K562 (cell line): ENCODE results near the gene CDC42EP1. TPM values are rescaled to one million over a fixed set of nuclear protein-coding genes. Genes with fewer than 3 reads are reported as not detected.
A peak's percentile ranks its signal among the peaks of the same experiment; 100 is the strongest.

ENCODE experiments used
- CSDE1 ChIP-seq, 2 experiments: fragments of 450-650 bp; IDR thresholded peaks; 2 replicates each; pipeline ENCODE4 v1.6.1; 2016; ENCODE audit warnings: mild to moderate bottlenecking in 1 of 2
- CTCF ChIP-seq, 3 experiments: IDR thresholded peaks in 2 of 3; conservative IDR thresholded peaks in 1 of 3; 2 replicates each; pipeline ENCODE4 v1.5.1; 2011 to 2012; ENCODE audit warnings: low read length in 3 of 3, mild to moderate bottlenecking in 3 of 3, control low read depth in 2 of 3, improper control_type of control experiment in 1 of 3, inconsistent platforms in 1 of 3, low read depth in 1 of 3, mixed read lengths in 1 of 3, moderate library complexity in 1 of 3; ENCODE audit not compliant: insufficient read depth in 2 of 3
- DACH1 ChIP-seq: fragments of 450-650 bp; IDR thresholded peaks from 2 replicates; pipeline ENCODE4 v1.6.1; 2018; ENCODE audit not compliant: partially characterized antibody
- MED1 ChIP-seq: sonication (generic); formaldehyde crosslinking; IDR thresholded peaks from 2 replicates; pipeline ENCODE4 v1.8.1; 2023; ENCODE audit warnings: missing genetic modification reagents, borderline replicate concordance
- NFIC ChIP-seq: fragments of 450-650 bp; IDR thresholded peaks from 2 replicates; pipeline ENCODE4 v1.6.1; 2017; ENCODE audit warnings: mild to moderate bottlenecking, inconsistent platforms
- NR0B1 ChIP-seq: fragments of 450-650 bp; IDR thresholded peaks from one replicate; pipeline ENCODE4 v1.6.1; 2018; ENCODE audit warnings: mild to moderate bottlenecking, moderate library complexity; ENCODE audit not compliant: partially characterized antibody
- RAD51 ChIP-seq: fragments of 450-650 bp; IDR thresholded peaks from 2 replicates; pipeline ENCODE4 v1.7.1; 2016; ENCODE audit warnings: low read depth, mild to moderate bottlenecking, borderline replicate concordance
- RNF219 ChIP-seq: fragments of 250-450 bp; sonication (Bioruptor Pico); IDR thresholded peaks from 2 replicates; pipeline ENCODE4 v1.5.0; 2022; ENCODE audit warnings: mild to moderate bottlenecking
- SMARCA4 ChIP-seq: fragments of 450-650 bp; IDR thresholded peaks from 2 replicates; pipeline ENCODE4 v1.6.1; 2016
- ZNF696 ChIP-seq: fragments of 250-450 bp; sonication (Bioruptor Pico); conservative IDR thresholded peaks from 2 replicates; pipeline ENCODE4 v1.4.0; 2020; ENCODE audit warnings: mild to moderate bottlenecking, moderate library complexity
- ZNF740 ChIP-seq, 3 experiments: fragments of 200-800 bp in 1 of 3; sonication (Bioruptor generic) in 1 of 3; sonication (generic) in 1 of 3; formaldehyde crosslinking in 1 of 3; IDR thresholded peaks; 2 replicates each; pipeline versions ENCODE4 v1.6.1 to v1.8.0; 2016 to 2022; ENCODE audit warnings: mild to moderate bottlenecking in 2 of 3, missing compliant biosample characterization in 2 of 3, missing genetic modification characterization in 2 of 3, missing genetic modification reagents in 1 of 3
- polyA plus RNA-seq, 8 experiments: library from polyadenylated mRNA; depleted of rRNA in 4 of 8; stranded (reverse) in 5 of 8; unstranded in 3 of 8; fragments of >200 nt; fragmentation: Nextera tagmentation in 2 of 8; fragmentation: Illumina TruSeq in 1 of 8; extraction: Ambion mirVana in 2 of 8; extraction: Trizol in 1 of 8; gene quantifications; 2 replicates each; pipeline versions ENCODE4 v1.2.1 to v1.2.3, GENCODE V29; 2011 to 2014; ENCODE audit warnings: inconsistent platforms in 1 of 8, missing spikeins in 1 of 8
- total RNA-seq, 7 experiments: library from RNA; depleted of rRNA in 6 of 7; stranded (reverse); fragments of >200 nt in 6 of 7; fragmentation: Illumina TruSeq in 2 of 7; extraction: Trizol in 2 of 7; gene quantifications; 2 replicates each; pipeline versions ENCODE4 v1.2.1 to v1.2.3, GENCODE V29; 2011 to 2021; ENCODE audit warnings: low replicate concordance in 1 of 7
- TF ChIP-seq, protein P1 (sequence below): sonication (generic); formaldehyde crosslinking; IDR thresholded peaks from 2 replicates; pipeline ENCODE4 v1.9.0; 2022; ENCODE audit warnings: mild to moderate bottlenecking, missing genetic modification reagents
- TF ChIP-seq, protein P2 (sequence below): sonication (generic); formaldehyde crosslinking; IDR thresholded peaks from 2 replicates; pipeline ENCODE4 v1.8.1; 2023; ENCODE audit warnings: mild to moderate bottlenecking, missing genetic modification reagents
- TF ChIP-seq, protein P3 (sequence below): fragments of 450-650 bp; IDR thresholded peaks from 2 replicates; pipeline ENCODE4 v1.6.1; 2016; ENCODE audit warnings: missing biosample characterization, missing genetic modification characterization

Gene CDC42EP1
- total and polyA plus RNA-seq, 9 of the 15 experiments (the other 6 are each of a cell fraction or from before 2014, with no cell fraction given) = 0.67 to 70.2 (median 7.3) TPM

DNA sequence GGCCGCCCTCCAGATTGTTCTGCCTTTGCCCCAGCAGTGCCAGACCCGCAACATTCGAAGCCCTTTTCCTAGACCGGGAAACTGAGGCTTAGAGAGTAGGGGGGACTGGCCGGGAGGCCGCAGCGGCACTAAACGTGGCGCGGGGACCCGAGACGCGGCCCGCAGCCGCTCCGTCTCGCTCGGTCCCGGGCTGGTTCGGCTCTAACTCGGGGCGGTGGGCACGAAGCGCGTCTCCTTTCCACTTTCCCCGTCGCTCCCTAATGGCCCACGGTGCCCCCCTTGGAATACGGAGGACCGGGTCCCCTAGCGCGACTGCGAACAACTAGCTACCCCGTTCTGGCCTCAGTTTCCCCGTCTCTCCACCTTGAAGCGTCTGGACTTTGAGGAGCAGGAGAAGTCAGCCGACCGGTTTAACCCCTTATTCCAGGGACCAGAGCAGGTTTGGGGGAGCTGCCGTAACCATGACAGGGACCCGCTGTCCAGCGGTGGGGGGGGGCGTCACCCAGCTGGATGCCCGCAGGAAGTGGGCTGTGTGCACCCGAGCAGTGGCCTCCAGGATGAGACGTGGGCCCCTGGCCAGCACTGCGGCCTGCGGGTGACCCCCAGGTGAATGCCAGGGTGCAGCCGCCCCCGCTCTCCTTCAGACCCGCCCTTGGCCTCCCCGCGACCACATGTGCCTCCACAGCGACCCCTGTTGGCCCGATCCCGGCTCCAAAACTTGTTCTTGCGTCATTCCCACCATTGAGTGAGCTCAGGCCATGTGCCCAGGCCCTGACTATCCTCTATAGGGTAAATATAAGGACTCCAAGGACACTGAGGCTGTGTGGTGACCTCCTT, 1.1 kb downstream of the CDC42EP1 start (continued):
- TF ChIP-seq, protein P1, sequence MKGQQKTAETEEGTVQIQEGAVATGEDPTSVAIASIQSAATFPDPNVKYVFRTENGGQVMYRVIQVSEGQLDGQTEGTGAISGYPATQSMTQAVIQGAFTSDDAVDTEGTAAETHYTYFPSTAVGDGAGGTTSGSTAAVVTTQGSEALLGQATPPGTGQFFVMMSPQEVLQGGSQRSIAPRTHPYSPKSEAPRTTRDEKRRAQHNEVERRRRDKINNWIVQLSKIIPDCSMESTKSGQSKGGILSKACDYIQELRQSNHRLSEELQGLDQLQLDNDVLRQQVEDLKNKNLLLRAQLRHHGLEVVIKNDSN (CRISPR knock-in tag) = peak; percentile 66
- no peak for TF ChIP-seq ZNF696 (CRISPR knock-in tag)
- no peak for TF ChIP-seq RNF219
- peak; percentile 93 for TF ChIP-seq ZNF740 (CRISPR knock-in tag; IDR thresholded peaks at IDR 0.05)
- 0 out of 4 replicates have a peak, but pooled peaks of 1 of the 2 experiments have one; percentile 41 for TF ChIP-seq ZNF740 (tag; IDR thresholded peaks at IDR 0.05)
- peak; percentile 57; the same call in 1 of the 2 replicates for TF ChIP-seq NFIC
- no peak for TF ChIP-seq MED1 (CRISPR knock-in tag)
- TF ChIP-seq SMARCA4 = 0 out of 2 replicates have a peak, but pooled peaks have one; percentile 43
- peak; percentile 70 to 84 (median 73) for TF ChIP-seq CTCF (IDR thresholded peaks at IDR 0.05 in 2 of 3, conservative IDR thresholded peaks at IDR 0.05 in 1 of 3; ENCODE audit: insufficient read depth in 2 of 3, low read depth in 1 of 3, low read length in 3 of 3)
- TF ChIP-seq, protein P2, sequence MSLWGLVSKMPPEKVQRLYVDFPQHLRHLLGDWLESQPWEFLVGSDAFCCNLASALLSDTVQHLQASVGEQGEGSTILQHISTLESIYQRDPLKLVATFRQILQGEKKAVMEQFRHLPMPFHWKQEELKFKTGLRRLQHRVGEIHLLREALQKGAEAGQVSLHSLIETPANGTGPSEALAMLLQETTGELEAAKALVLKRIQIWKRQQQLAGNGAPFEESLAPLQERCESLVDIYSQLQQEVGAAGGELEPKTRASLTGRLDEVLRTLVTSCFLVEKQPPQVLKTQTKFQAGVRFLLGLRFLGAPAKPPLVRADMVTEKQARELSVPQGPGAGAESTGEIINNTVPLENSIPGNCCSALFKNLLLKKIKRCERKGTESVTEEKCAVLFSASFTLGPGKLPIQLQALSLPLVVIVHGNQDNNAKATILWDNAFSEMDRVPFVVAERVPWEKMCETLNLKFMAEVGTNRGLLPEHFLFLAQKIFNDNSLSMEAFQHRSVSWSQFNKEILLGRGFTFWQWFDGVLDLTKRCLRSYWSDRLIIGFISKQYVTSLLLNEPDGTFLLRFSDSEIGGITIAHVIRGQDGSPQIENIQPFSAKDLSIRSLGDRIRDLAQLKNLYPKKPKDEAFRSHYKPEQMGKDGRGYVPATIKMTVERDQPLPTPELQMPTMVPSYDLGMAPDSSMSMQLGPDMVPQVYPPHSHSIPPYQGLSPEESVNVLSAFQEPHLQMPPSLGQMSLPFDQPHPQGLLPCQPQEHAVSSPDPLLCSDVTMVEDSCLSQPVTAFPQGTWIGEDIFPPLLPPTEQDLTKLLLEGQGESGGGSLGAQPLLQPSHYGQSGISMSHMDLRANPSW (CRISPR knock-in tag) = no peak
- peak; percentile 46 for TF ChIP-seq DACH1
- TF ChIP-seq RAD51 = 0 out of 2 replicates have a peak, but pooled peaks have one; percentile 28
- no peak for TF ChIP-seq NR0B1
- TF ChIP-seq, protein P3, sequence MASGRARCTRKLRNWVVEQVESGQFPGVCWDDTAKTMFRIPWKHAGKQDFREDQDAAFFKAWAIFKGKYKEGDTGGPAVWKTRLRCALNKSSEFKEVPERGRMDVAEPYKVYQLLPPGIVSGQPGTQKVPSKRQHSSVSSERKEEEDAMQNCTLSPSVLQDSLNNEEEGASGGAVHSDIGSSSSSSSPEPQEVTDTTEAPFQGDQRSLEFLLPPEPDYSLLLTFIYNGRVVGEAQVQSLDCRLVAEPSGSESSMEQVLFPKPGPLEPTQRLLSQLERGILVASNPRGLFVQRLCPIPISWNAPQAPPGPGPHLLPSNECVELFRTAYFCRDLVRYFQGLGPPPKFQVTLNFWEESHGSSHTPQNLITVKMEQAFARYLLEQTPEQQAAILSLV = peak; percentile 86
- TF ChIP-seq CSDE1 (IDR thresholded peaks at IDR 0.05) = no peak
